B cell (primary cell): ENCODE data around the gene SEMA4D. TPM values are rescaled to one million over a fixed set of nuclear protein-coding genes. Genes with fewer than 3 reads are reported as not detected.

Source experiments
- ATAC-seq: fragments of 200-7000 bp; cut with Tn5 transposase; one replicate; pipeline ENCODE4 v1.10.0; 2021; ENCODE audit warnings: low read depth, mild to moderate bottlenecking, moderate number of reproducible peaks, moderate library complexity
- CTCF ChIA-PET: fragments of 350-600 bp; sonication (Branson Sonifier 250); formaldehyde crosslinking; loops from one replicate; lab custom pipeline; 2021; ENCODE audit warnings: antibody characterized with exemption, inconsistent platforms; lab: Charles Lee
- POLR2A ChIA-PET: fragments of 350-600 bp; sonication (Branson Sonifier 250); formaldehyde crosslinking; loops from one replicate; lab custom pipeline; 2021; ENCODE audit warnings: antibody characterized with exemption; lab: Charles Lee
- DNase-seq: peaks from one replicate; pipeline ENCODE4 v3.0.0; 2013
- H2AFZ ChIP-seq: 2 replicates; pipeline ENCODE4 v1.6.1; 2012; ENCODE audit warnings: mild to moderate bottlenecking, low read depth, low read length; ENCODE audit not compliant: insufficient read depth, poor library complexity, severe bottlenecking
- H3K27ac ChIP-seq, 2 donors: 1 replicate in 1 of 2; 2 replicates in 1 of 2; pipeline ENCODE4 v1.5.1; 2012 to 2013; ENCODE audit warnings: low read length in 2 of 2, mild to moderate bottlenecking in 2 of 2, moderate library complexity in 1 of 2
- H3K27me3 ChIP-seq, 4 experiments: fragments of 200-600 bp in 1 of 4; sonication (generic) in 1 of 4; replicated peaks in 1 of 4; 1 replicate in 2 of 4; 2 replicates in 2 of 4; pipeline versions ENCODE4 v1.6.1 to v1.7.0; 2013 to 2016; ENCODE audit warnings: low read length in 3 of 4, mild to moderate bottlenecking in 2 of 4, mixed read lengths in 1 of 4, moderate library complexity in 1 of 4; ENCODE audit not compliant: insufficient read depth in 4 of 4, control insufficient read depth in 3 of 4; ENCODE audit errors: control extremely low read depth in 1 of 4
- H3K36me3 ChIP-seq, 2 experiments: replicated peaks in 1 of 2; 1 replicate in 1 of 2; 2 replicates in 1 of 2; pipeline versions ENCODE4 v1.6.1 to v1.7.1; 2013; ENCODE audit warnings: low read length in 1 of 2; ENCODE audit not compliant: insufficient read depth in 2 of 2, control insufficient read depth in 1 of 2; ENCODE audit errors: control extremely low read depth in 1 of 2, extremely low read depth in 1 of 2
- H3K4me1 ChIP-seq, 2 donors: fragments of 200-600 bp in 1 of 2; sonication (generic) in 1 of 2; 1 replicate in 1 of 2; 2 replicates in 1 of 2; pipeline versions ENCODE4 v1.5.1 to v1.6.1; 2013 to 2017; ENCODE audit warnings: low read length in 2 of 2; ENCODE audit not compliant: control insufficient read depth in 2 of 2, insufficient read depth in 2 of 2
- H3K4me2 ChIP-seq: replicated peaks from 2 replicates; pipeline ENCODE3; 2012; ENCODE audit warnings: mild to moderate bottlenecking, low read depth, low read length; ENCODE audit not compliant: poor library complexity, severe bottlenecking
- H3K4me3 ChIP-seq, 5 experiments: fragments of 200-600 bp in 1 of 5; sonication (generic) in 1 of 5; 1 replicate in 3 of 5; 2 replicates in 2 of 5; pipeline versions ENCODE4 v1.5.1 to v1.7.0; 2011 to 2016; ENCODE audit warnings: low read length in 4 of 5, mild to moderate bottlenecking in 4 of 5, low read depth in 2 of 5, control low read depth in 1 of 5, moderate library complexity in 1 of 5; ENCODE audit not compliant: insufficient read depth in 1 of 5; ENCODE audit errors: control extremely low read depth in 1 of 5, extremely low read depth in 1 of 5
- H3K79me2 ChIP-seq: fragments of 200-600 bp; sonication (generic); one replicate; pipeline ENCODE4 v1.6.0; 2016; ENCODE audit warnings: low read length; ENCODE audit not compliant: control insufficient read depth, insufficient read depth
- H3K9ac ChIP-seq: fragments of 200-600 bp; sonication (generic); 2 replicates; pipeline ENCODE4 v1.6.1; 2017; ENCODE audit warnings: mild to moderate bottlenecking, low read length, moderate library complexity
- H3K9me3 ChIP-seq, 3 donors: one replicate each; pipeline versions ENCODE4 v1.6.1 to v1.7.1; 2013; ENCODE audit warnings: low read length in 2 of 3; ENCODE audit not compliant: control insufficient read depth in 2 of 3, insufficient read depth in 1 of 3; ENCODE audit errors: control extremely low read depth in 1 of 3
- H4K20me1 ChIP-seq: 2 replicates; pipeline ENCODE4 v1.6.0; 2012; ENCODE audit warnings: mild to moderate bottlenecking, low read length; ENCODE audit not compliant: insufficient read depth, control insufficient read depth, poor library complexity, severe bottlenecking
- H3K27ac Mint-ChIP-seq: one replicate; pipeline ENCODE4 v1.8.0; 2021; ENCODE audit warnings: mixed read lengths
- H3K27me3 Mint-ChIP-seq: one replicate; pipeline ENCODE4 v1.8.0; 2021; ENCODE audit warnings: mixed read lengths
- H3K4me1 Mint-ChIP-seq: one replicate; pipeline ENCODE4 v1.8.0; 2021; ENCODE audit warnings: mixed read lengths
- H3K4me3 Mint-ChIP-seq: one replicate; pipeline ENCODE4 v1.8.0; 2021; ENCODE audit warnings: mixed read lengths
- H3K9me3 Mint-ChIP-seq: one replicate; pipeline ENCODE4 v1.8.0; 2022; ENCODE audit warnings: mixed read lengths; ENCODE audit not compliant: insufficient read depth
- CTCF ChIP-seq: fragments of 200-600 bp; IDR thresholded peaks from one replicate; pipeline ENCODE4 v1.8.0; 2022; ENCODE audit warnings: antibody characterized with exemption, mild to moderate bottlenecking
- EZH2 ChIP-seq: IDR thresholded peaks from 2 replicates; pipeline ENCODE4 v1.6.1; 2012; ENCODE audit warnings: borderline replicate concordance, low read depth, mild to moderate bottlenecking, moderate library complexity, low read length; ENCODE audit not compliant: insufficient read depth, poor library complexity, severe bottlenecking
- WGBS: methylation state at CpG from one replicate; pipeline ENCODE4 v1.1.5; 2013; ENCODE audit warnings: missing lambda C conversion rate; ENCODE audit not compliant: insufficient coverage; 5-methylcytosine and 5-hydroxymethylcytosine counted together
- intact Hi-C: fragments of 100-400 bp; cut with micrococcal nuclease; formaldehyde crosslinking; loops from one replicate; pipeline ENCODE4 v1.10.0; 2022
- polyA plus RNA-seq: library from polyadenylated mRNA; depleted of rRNA; stranded (reverse); fragments of >200 nt; gene quantifications from 2 replicates; pipeline ENCODE4 v1.2.3, GENCODE V29; 2012
- total RNA-seq, 2 donors: library from RNA; stranded (reverse); fragments of 120-200 nt in 1 of 2; gene quantifications; 1 replicate in 1 of 2; 2 replicates in 1 of 2; pipeline versions ENCODE4 v1.2.3 to v1.2.4, GENCODE V29; 2013 to 2022

The SEMA4D gene
- total and polyA plus RNA-seq, 2 donors (not counting 1 experiment from before 2014, with no cell fraction given): 53.6 to 231 TPM

GRCh38 chr9:89314955-89315354 lies 183.0 kb downstream of the SEMA4D start:
- CTCF ChIA-PET: no interaction called here

GRCh38 chr9:89313842-89314241 lies 184.1 kb downstream of the SEMA4D start:
- ChIA-PET CTCF (interaction anchor here (1.3 kb wide), 1 partner anchor 85 kb away, joined by 3 read pairs; no protein-coding TSS in a partner anchor), POLR2A (no interaction called here)
- H3K27me3 Mint-ChIP-seq: no peaks in the 10 kb centered on the region
- H3K27ac Mint-ChIP-seq: no peak overlapping the region
- H3K9me3 Mint-ChIP-seq: no peaks in the 10 kb centered on the region
- WGBS: no CpG with 5 or more reads among the region's 1 CpG
- no peak overlapping the region for H3K4me3 Mint-ChIP-seq
- TF ChIP-seq CTCF: no peak
- H3K9me3 ChIP-seq: no peaks in the 10 kb centered on the region
- no peak overlapping the region for H3K27ac ChIP-seq
- intact Hi-C loops: no loop called here
- H3K4me2 ChIP-seq: no peak overlapping the region
- H4K20me1 ChIP-seq: no peaks in the 10 kb centered on the region
- peaks cover 9 to 16% of the 10 kb centered on the region in 2 experiments for H3K36me3 ChIP-seq
- no peak overlapping the region for H3K4me3 ChIP-seq
- no peak overlapping the region for H2AFZ ChIP-seq
- peaks cover 46% of the 10 kb centered on the region for H3K79me2 ChIP-seq
- no peak overlapping the region for H3K9ac ChIP-seq
- DNase-seq (no peak), ATAC-seq (no peak)
- H3K4me1 Mint-ChIP-seq: peaks cover 55% of the 10 kb centered on the region
- H3K27me3 ChIP-seq: no peaks in the 10 kb centered on the region
- H3K4me1 ChIP-seq: peaks cover 36% of the 10 kb centered on the region in 2 donors

More at GRCh38 chr9:89314955-89315354, 183.0 kb downstream of the SEMA4D start:
- no peaks in the 10 kb centered on the region for H3K27me3 ChIP-seq
- Mint-ChIP-seq H3K4me1 (peaks cover 63% of the 10 kb centered on the region), H3K4me3 (no peak overlapping the region), H3K27ac (peak overlapping the region; percentile 15), H3K9me3 (no peaks in the 10 kb centered on the region), H3K27me3 (no peaks in the 10 kb centered on the region)
- TF ChIP-seq EZH2 (no peak), CTCF (no peak)
- no CpG with 5 or more reads among the region's 1 CpG for WGBS
- H3K9ac ChIP-seq: no peak overlapping the region
- no peak for DNase-seq
- H3K79me2 ChIP-seq: peaks cover 49% of the 10 kb centered on the region
- no peaks in the 10 kb centered on the region for H3K9me3 ChIP-seq
- peaks cover 9 to 22% of the 10 kb centered on the region in 2 experiments for H3K36me3 ChIP-seq
- POLR2A ChIA-PET: no interaction called here
- no peaks in the 10 kb centered on the region for H4K20me1 ChIP-seq
- intact Hi-C loops: loop anchor here (5.0 kb wide), 1 partner anchor 928 kb away; the partner anchor contains the start of gene SPIN1
- H3K27ac ChIP-seq: no peak overlapping the region
- H3K4me3 ChIP-seq: no peak overlapping the region
- H2AFZ ChIP-seq: no peak overlapping the region
- peaks cover 36 to 37% of the 10 kb centered on the region in 2 donors for H3K4me1 ChIP-seq
- H3K4me2 ChIP-seq: no peak overlapping the region
- no peak for ATAC-seq
